ENCODE data around the gene CBFA2T3.

The CBFA2T3 gene

GRCh38 chr16:88977812-88978607, 1.0 kb upstream of the CBFA2T3 start:
- Histone ChIP-seq H3K36me3 (ENCODE audit: insufficient read depth, low read length) (no peaks in the 10 kb centered on the region), H3K27ac (ENCODE audit: low read depth, low read length) (no peak overlapping the region), H3K4me3 (ENCODE audit: low read depth in 1 of 2, low read length in 2 of 2) (no peak overlapping the region), H3K9me3 (ENCODE audit: low read length) (no peaks in the 10 kb centered on the region), H3K9ac (ENCODE audit: low read length) (no peak overlapping the region), H3K4me1 (ENCODE audit: insufficient read depth, low read length) (no peaks in the 10 kb centered on the region), H3K27me3 (ENCODE audit: control insufficient read depth in 1 of 2, insufficient read depth in 2 of 2, low read length in 2 of 2) (peaks cover 0 to 27% of the 10 kb centered on the region in 2 donors)

GRCh38 chr16:88976366-88977017, 515 bp downstream of the CBFA2T3 start:
- Histone ChIP-seq H3K4me3 (ENCODE audit: low read depth in 1 of 2, low read length in 2 of 2) (no peak overlapping the region), H3K4me1 (ENCODE audit: insufficient read depth, low read length) (no peaks in the 10 kb centered on the region), H3K9ac (ENCODE audit: low read length) (no peak overlapping the region), H3K36me3 (ENCODE audit: insufficient read depth, low read length) (no peaks in the 10 kb centered on the region), H3K27ac (ENCODE audit: low read depth, low read length) (no peak overlapping the region), H3K9me3 (ENCODE audit: low read length) (no peaks in the 10 kb centered on the region), H3K27me3 (ENCODE audit: control insufficient read depth in 1 of 2, insufficient read depth in 2 of 2, low read length in 2 of 2) (peaks cover 0 to 36% of the 10 kb centered on the region in 2 donors)

- Histone ChIP-seq H3K4me1 (ENCODE audit: insufficient read depth, low read length) (no peaks in the 10 kb centered on the region), H3K4me3 (ENCODE audit: low read depth in 1 of 2, low read length in 2 of 2) (no peak overlapping the region), H3K9me3 (ENCODE audit: low read length) (no peaks in the 10 kb centered on the region), H3K27me3 (ENCODE audit: control insufficient read depth in 1 of 2, insufficient read depth in 2 of 2, low read length in 2 of 2) (peaks cover 0 to 38% of the 10 kb centered on the region in 2 donors), H3K27ac (ENCODE audit: low read depth, low read length) (no peak overlapping the region), H3K9ac (ENCODE audit: low read length) (no peak overlapping the region), H3K36me3 (ENCODE audit: insufficient read depth, low read length) (no peaks in the 10 kb centered on the region)
Measured at GRCh38 chr16:88975511-88976061, 1.4 kb downstream of the CBFA2T3 start.

GRCh38 chr16:88974916-88975215, 2.1 kb downstream of the CBFA2T3 start:
- peaks cover 0 to 43% of the 10 kb centered on the region in 2 donors for H3K27me3 ChIP-seq (ENCODE audit: control insufficient read depth in 1 of 2, insufficient read depth in 2 of 2, low read length in 2 of 2)

GRCh38 chr16:88974080-88974915, 2.7 kb downstream of the CBFA2T3 start:
- no peaks in the 10 kb centered on the region for H3K9me3 ChIP-seq (ENCODE audit: low read length)
- no peak overlapping the region for H3K27ac ChIP-seq (ENCODE audit: low read depth, low read length)
- no peaks in the 10 kb centered on the region for H3K4me1 ChIP-seq (ENCODE audit: insufficient read depth, low read length)
- no peak overlapping the region for H3K4me3 ChIP-seq (ENCODE audit: low read depth in 1 of 2, low read length in 2 of 2)
- H3K9ac ChIP-seq (ENCODE audit: low read length): no peak overlapping the region
- H3K27me3 ChIP-seq (ENCODE audit: control insufficient read depth in 1 of 2, insufficient read depth in 2 of 2, low read length in 2 of 2): peaks cover 0 to 49% of the 10 kb centered on the region in 2 donors
- no peaks in the 10 kb centered on the region for H3K36me3 ChIP-seq (ENCODE audit: insufficient read depth, low read length)

More at GRCh38 chr16:88974916-88975215, 2.1 kb downstream of the CBFA2T3 start:
- Histone ChIP-seq H3K36me3 (ENCODE audit: insufficient read depth, low read length) (no peaks in the 10 kb centered on the region), H3K9ac (ENCODE audit: low read length) (no peak overlapping the region), H3K4me3 (ENCODE audit: low read depth in 1 of 2, low read length in 2 of 2) (no peak overlapping the region), H3K9me3 (ENCODE audit: low read length) (no peaks in the 10 kb centered on the region), H3K27ac (ENCODE audit: low read depth, low read length) (no peak overlapping the region), H3K4me1 (ENCODE audit: insufficient read depth, low read length) (no peaks in the 10 kb centered on the region)

GRCh38 chr16:88973415-88974050, 3.5 kb downstream of the CBFA2T3 start:
- H3K27me3 ChIP-seq (ENCODE audit: control insufficient read depth in 1 of 2, insufficient read depth in 2 of 2, low read length in 2 of 2): peaks cover 0 to 53% of the 10 kb centered on the region in 2 donors
- no peak overlapping the region for H3K9ac ChIP-seq (ENCODE audit: low read length)
- no peak overlapping the region for H3K4me3 ChIP-seq (ENCODE audit: low read depth in 1 of 2, low read length in 2 of 2)
- no peaks in the 10 kb centered on the region for H3K4me1 ChIP-seq (ENCODE audit: insufficient read depth, low read length)
- H3K9me3 ChIP-seq (ENCODE audit: low read length): no peaks in the 10 kb centered on the region
- H3K36me3 ChIP-seq (ENCODE audit: insufficient read depth, low read length): no peaks in the 10 kb centered on the region
- no peak overlapping the region for H3K27ac ChIP-seq (ENCODE audit: low read depth, low read length)

- Histone ChIP-seq H3K4me1 (ENCODE audit: insufficient read depth, low read length) (no peaks in the 10 kb centered on the region), H3K27ac (ENCODE audit: low read depth, low read length) (no peak overlapping the region), H3K27me3 (ENCODE audit: control insufficient read depth in 1 of 2, insufficient read depth in 2 of 2, low read length in 2 of 2) (peaks cover 0 to 53% of the 10 kb centered on the region in 2 donors), H3K9me3 (ENCODE audit: low read length) (no peaks in the 10 kb centered on the region), H3K9ac (ENCODE audit: low read length) (no peak overlapping the region), H3K4me3 (ENCODE audit: low read depth in 1 of 2, low read length in 2 of 2) (no peak overlapping the region), H3K36me3 (ENCODE audit: insufficient read depth, low read length) (no peaks in the 10 kb centered on the region)
Measured at GRCh38 chr16:88973007-88973410, 4.0 kb downstream of the CBFA2T3 start.

GRCh38 chr16:88972349-88972748, 4.7 kb downstream of the CBFA2T3 start:
- H3K4me1 ChIP-seq (ENCODE audit: insufficient read depth, low read length): no peaks in the 10 kb centered on the region
- peaks cover 0 to 50% of the 10 kb centered on the region in 2 donors for H3K27me3 ChIP-seq (ENCODE audit: control insufficient read depth in 1 of 2, insufficient read depth in 2 of 2, low read length in 2 of 2)
- no peak overlapping the region for H3K9ac ChIP-seq (ENCODE audit: low read length)

GRCh38 chr16:88971371-88972097, 5.5 kb downstream of the CBFA2T3 start:
- H3K27me3 ChIP-seq (ENCODE audit: control insufficient read depth in 1 of 2, insufficient read depth in 2 of 2, low read length in 2 of 2): peaks cover 0 to 50% of the 10 kb centered on the region in 2 donors
- no peaks in the 10 kb centered on the region for H3K4me1 ChIP-seq (ENCODE audit: insufficient read depth, low read length)
- H3K9ac ChIP-seq (ENCODE audit: low read length): no peak overlapping the region
- no peaks in the 10 kb centered on the region for H3K36me3 ChIP-seq (ENCODE audit: insufficient read depth, low read length)
- no peak overlapping the region for H3K4me3 ChIP-seq (ENCODE audit: low read depth in 1 of 2, low read length in 2 of 2)
- H3K27ac ChIP-seq (ENCODE audit: low read depth, low read length): no peak overlapping the region
- no peaks in the 10 kb centered on the region for H3K9me3 ChIP-seq (ENCODE audit: low read length)

More at GRCh38 chr16:88972349-88972748, 4.7 kb downstream of the CBFA2T3 start:
- H3K27ac ChIP-seq (ENCODE audit: low read depth, low read length): no peak overlapping the region
- no peak overlapping the region for H3K4me3 ChIP-seq (ENCODE audit: low read depth in 1 of 2, low read length in 2 of 2)
- no peaks in the 10 kb centered on the region for H3K36me3 ChIP-seq (ENCODE audit: insufficient read depth, low read length)
- no peaks in the 10 kb centered on the region for H3K9me3 ChIP-seq (ENCODE audit: low read length)

GRCh38 chr16:88970539-88971065, 6.4 kb downstream of the CBFA2T3 start:
- Histone ChIP-seq H3K9ac (ENCODE audit: low read length) (no peak overlapping the region), H3K27ac (ENCODE audit: low read depth, low read length) (no peak overlapping the region), H3K4me3 (ENCODE audit: low read depth in 1 of 2, low read length in 2 of 2) (no peak overlapping the region), H3K9me3 (ENCODE audit: low read length) (no peaks in the 10 kb centered on the region), H3K4me1 (ENCODE audit: insufficient read depth, low read length) (no peaks in the 10 kb centered on the region), H3K36me3 (ENCODE audit: insufficient read depth, low read length) (no peaks in the 10 kb centered on the region), H3K27me3 (ENCODE audit: control insufficient read depth in 1 of 2, insufficient read depth in 2 of 2, low read length in 2 of 2) (peaks cover 0 to 42% of the 10 kb centered on the region in 2 donors)
